Fibroblast of peridontal ligament (primary cell): ENCODE measurements around the gene EHF.
"Not testable (repeated sequence)": the region's sequence is repeated elsewhere in the genome, so short reads cannot be mapped to it uniquely, and the experiment has no call there.

ENCODE experiments used
- DNase-seq: peaks from one replicate; pipeline ENCODE4 v3.0.0-alpha.2; 2010; ENCODE audit errors: extremely low read depth

Gene EHF

DNA sequence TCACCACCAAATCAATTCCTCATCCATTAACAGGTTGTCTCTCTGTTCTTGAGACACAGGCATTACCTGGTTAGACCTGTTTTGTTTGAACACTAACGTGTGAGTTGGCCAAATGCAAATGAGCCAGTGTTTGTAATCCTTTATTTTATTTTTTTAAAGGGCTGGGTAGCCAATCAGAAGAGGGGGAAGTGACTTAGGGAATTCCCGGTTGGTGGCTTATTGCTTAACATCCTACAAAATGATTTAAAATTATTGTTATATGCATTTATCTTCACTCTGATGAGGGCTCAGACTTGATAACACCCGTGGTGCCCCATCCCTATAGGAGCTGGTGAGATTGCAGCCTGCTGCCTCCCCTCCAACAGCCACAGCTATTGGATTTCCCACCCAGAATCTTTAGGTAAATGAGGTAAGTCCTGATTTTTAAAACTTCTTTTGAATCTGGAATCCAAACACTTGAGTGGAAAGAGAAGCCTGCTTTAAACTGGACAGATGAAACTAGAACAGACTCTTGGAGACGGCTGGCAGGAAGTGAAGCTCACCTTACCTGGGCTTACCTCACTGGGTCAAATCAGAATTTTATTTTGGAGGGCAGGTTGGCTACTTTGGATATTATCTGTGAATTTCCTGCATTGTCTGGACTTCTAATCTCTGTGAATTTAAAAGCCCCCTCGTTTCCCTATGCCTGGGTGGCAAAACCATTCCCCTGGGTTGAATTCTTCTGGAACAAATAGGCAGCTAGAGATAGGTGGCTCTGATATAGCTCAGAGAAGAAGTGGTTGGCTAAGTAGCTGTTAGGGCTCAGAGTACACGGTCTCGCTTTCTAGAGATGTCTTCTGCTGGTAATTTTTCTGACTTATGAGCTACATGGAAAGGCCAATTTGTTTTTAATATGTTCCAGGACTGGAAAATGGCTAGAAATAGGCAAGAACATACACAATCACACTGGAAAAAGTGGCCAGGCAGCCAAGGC is at the start of gene EHF:
Gene EHF (plus strand): TSS at position 274 of the 973 bp plus-strand sequence. CDS start 21,538 bp downstream, outside the sequence.
- no peak for DNase-seq

GRCh38 chr11:34573537-34573936 is 47.4 kb upstream of the EHF start:
- DNase-seq = no peak

GRCh38 chr11:34575261-34575660 is 45.6 kb upstream of the EHF start:
- DNase-seq = no peak

- DNase-seq = no peak
Observed at GRCh38 chr11:34575671-34576070, 45.2 kb upstream of the EHF start.

- no peak for DNase-seq
Observed at GRCh38 chr11:34576331-34576730, 44.6 kb upstream of the EHF start.

GRCh38 chr11:34583818-34584217 is 37.1 kb upstream of the EHF start:
- DNase-seq = no peak

DNA sequence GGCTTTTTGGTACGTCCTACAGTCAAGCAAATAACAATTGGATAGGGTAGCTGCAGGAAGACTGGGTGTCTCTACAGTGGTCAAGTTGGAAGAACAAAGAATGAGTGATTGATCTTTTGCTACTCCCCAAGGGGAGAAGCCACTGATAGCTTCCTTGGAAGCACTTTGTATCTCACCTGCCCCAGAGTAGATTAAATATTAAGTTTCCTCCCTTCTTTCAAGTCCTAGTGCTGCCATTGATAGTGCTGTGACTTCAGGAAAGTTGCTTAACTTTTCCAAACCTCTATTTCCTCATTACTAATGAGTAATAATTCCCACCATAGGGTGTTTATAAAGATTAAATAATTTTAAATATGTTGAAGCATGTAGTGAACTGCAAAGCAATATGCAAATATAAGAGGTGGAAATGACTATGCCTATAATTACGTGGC is 35.6 kb upstream of the EHF start:
- no peak for DNase-seq

DNA sequence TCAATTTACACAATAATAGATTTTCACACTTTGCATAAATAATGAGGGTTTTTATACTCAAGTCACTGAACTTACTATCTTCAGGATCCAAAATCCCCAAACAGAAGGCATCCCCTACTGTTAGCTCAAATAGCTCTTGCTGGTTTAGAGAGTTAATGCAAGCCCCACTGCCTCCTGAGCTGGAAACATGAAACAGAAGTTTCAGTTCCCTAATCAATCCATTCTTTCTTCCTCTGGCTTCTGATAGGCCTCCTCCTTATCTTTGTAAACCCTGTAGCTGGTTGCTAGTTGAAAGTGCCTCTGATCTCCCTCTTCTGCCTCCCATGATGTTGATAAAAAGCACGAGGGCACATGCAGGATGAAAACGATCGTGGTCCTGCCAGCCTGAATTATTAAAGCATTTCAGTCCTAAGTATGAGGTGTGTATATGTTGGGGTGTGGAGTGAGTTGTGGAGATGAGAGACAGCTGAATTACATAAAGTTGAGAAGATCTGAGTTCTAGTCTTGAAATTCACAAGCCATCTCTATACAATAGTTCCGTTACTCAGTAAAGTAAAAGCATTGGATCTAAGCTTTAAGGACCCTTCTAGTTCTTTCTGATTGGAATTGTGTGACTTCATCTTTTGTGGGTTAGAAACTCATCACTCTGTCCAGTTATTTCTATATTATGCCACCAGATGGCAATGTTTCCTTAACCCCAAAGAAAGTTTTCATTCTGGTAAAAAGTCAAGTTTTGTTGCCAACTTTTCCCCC is 35.0 kb upstream of the EHF start:
- DNase-seq = peak; percentile 91

DNA sequence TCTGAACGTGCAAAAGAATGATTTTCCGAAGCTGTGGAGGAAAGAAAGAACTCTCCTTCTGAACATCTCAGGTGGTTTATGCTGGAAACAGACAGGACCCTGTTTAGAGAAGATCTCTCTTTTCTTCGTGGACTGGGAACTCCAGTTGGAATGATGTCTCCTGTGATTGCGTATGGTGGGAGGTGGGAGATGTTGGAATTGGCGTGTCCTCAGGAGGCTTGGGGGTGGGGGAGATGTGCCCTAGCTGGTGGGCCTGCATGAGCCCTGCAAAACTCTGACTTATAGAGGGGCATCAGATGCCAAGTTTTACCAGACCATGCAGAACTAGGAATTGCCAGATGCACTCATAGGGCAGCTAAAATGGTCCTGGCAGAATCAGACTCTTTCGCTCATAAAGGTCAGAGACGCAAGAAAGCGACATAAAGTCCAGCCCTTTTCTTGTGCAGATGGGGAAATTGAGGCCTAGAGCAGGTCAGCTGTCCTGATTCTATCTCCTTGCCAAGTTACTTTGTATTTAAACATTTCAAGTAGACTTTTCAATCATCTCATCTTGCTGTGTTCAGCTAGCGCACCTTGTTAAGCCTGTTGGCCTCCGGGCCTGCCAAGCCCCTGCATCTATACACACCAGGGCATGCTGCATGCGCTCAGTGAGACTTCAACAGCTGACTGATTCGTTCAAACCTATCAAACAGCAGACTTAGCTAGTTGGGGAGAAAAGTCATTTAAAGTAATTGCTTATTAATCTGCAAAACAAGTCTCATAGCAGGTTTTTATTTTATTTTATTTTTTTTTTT is 34.2 kb upstream of the EHF start:
- no peak for DNase-seq

GRCh38 chr11:34587282-34587677 is 33.6 kb upstream of the EHF start:
- DNase-seq = no peak

DNA sequence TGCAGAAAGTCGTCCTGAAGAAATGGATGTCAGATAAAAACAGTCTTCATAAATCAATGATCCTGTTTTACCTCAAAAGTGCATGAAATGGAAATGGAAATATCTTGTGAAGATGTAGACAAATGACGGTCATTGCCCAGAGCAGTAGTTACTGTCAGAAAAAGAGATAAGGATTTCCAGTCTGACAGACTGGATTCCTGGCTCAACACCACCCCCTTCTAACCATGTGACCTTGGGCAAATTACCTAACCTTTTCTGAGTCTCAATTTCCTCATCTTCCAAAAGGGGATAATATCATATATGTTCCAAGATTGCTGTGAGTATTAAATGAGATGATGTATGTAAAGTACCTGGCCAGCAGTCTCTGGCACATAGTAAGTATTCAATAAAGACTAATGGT is 32.9 kb upstream of the EHF start:
- DNase-seq = no peak

DNA sequence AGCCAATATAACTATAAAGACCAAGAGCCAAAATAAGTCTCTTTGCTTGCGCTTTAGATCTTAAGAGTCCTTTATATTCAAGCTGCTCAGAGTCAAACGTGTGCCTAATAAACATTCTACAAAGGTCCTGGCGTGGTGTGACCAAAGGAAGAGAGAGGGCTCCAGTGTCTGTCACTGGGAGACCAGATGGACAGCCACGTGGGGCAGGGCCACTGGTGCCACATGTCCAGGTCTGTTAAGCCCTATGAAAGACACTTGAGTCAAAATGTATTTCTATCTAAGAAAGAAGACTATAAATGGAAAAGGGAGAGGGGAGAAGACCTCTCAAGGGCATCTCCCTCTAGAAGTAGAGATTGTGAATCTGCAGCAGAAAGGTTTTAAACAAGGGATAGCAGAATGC is 32.2 kb upstream of the EHF start:
- DNase-seq = no peak

GRCh38 chr11:34589177-34589576 is 31.7 kb upstream of the EHF start:
- not testable (repeated sequence) for DNase-seq

- DNase-seq = no peak
Observed at GRCh38 chr11:34593085-34593484, 27.8 kb upstream of the EHF start.

DNA sequence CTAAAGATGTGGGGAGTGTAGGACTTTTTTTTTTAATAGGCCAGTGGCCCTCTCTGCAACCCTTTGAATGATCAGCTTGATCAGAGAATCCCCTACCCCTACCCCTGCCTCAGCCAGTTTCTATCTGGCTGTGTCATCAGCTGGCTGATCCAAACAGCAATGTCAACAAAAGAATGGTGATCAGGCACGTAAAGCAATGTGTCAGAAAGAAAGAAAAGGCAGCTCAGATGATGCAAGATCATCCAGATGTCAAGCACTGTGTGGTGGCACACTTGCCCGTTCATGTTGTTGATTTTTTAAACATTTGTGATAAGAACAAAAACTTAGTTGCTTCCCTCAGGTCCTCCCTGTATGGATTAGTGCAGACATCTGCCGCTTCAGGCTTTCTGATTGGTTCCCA is 26.3 kb upstream of the EHF start:
- no peak for DNase-seq

GRCh38 chr11:34595391-34595790 is 25.5 kb upstream of the EHF start:
- DNase-seq = no peak

DNA sequence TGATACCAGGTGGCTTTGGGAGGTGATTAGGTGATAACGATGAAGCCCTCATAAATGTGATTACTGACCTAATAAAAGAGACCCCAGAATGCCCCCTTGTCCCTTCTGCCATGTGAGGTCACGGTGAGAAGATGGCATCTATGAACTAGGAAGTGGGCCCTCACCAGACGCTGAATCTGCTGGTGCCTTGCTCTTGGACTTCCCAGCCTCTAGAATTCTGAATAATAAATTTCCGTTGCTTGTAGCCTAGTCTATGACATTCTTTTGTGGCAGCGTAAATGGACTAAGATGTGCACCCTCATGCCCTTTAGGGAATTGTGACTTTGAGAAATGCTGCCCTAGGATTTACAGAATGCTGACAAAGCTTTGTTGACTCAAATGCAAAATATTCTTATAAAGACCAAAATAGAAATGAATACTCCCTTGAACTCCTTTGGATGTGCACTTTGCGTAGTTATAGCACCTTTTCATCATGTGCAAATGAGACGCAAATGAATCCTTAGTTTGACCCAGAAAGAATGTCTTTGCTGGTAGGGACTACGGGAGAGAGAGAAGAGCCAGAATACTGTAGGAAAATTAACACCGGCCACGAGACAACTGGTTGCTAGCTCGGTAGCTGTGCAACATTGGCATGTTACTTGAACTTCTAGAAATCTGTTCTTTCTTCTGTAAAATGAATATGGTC is 24.8 kb upstream of the EHF start:
- no peak for DNase-seq

- peak; percentile 76 for DNase-seq
Observed at GRCh38 chr11:34599406-34599945, 21.4 kb upstream of the EHF start.

DNA sequence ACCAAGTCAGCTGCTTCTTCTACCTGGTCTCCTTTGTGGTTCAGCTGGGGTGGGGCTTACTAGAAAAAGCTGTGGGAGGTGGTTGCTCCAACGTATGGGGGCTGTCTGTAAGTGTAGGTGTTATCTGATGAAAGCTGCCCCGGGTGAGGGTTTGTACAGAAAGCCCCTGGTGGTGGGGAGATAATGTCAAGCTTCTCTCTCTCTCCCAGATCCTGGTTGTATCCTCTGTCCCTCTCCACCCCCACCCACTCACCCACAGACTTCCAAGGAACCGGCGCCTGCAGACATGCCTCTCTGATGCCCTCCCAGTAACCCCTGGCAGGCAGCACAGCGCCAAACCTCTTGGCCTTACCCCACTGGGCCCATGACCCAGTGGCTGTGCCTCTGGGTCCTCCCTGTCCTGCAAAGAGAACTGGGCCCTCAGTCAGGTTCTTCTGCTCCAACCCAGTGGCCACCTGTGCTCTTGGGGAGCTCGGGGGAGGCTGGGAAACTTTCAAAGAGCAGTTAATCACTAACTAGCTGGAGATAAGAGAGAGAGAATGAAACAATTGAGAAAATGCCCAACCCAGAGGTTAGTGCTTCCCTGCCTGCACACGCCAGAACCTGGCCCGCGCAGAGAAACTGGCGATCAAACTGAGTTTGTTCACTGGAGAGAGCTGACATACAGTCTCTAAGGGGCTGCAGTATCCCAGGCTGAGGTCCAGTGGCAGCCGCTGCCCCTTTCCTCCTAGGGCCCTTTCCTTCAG is 20.4 kb upstream of the EHF start:
- DNase-seq = no peak

DNA sequence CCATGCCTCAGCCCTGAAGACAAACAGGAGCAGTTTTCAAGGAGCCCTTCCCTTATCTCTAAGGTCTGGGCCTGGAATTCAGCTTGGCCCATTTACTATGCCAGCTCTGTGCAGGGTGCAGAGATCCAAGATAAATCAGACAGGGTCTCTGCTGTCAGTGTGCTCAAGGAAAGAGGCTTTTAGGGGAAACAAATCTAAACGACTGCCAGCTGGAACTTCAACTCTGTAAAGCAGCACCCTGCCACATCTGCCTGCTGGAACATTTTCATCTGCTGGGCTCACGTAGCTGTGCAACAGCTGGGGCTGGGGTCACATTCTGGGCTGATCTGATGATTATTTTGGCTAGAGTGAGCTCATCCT is 19.8 kb upstream of the EHF start:
- no peak for DNase-seq

DNA sequence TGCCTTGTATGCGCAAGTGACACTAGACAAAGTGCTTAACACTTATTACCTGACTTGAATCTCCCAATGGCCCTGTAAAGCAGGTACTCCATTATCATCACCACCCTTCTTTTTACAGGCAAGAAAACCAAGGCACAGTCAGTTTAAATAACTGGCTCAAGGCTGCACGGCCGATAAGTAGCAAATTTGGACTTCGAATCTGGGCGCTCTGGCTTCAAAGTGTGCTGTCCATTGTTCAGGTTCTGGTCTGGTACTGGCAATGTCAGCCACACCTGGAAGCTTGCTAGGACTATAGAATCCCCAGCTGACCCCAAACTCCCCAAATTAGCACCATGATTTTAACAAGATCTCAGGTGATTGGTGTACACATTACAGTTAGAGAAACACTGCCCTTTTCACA is 19.3 kb upstream of the EHF start:
- no peak for DNase-seq
